Body of pancreas (tissue), 4 donors: ENCODE data around the gene KIFAP3. TPM values are rescaled to one million over a fixed set of nuclear protein-coding genes. Genes with fewer than 3 reads are reported as not detected.
"Not testable (repeated sequence)": the region's sequence is repeated elsewhere in the genome, so short reads cannot be mapped to it uniquely, and the experiment has no call there.

ENCODE experiments used
- ATAC-seq: fragments of 150-250 bp; one replicate; pipeline ENCODE4 v1.9.1; 2016
- DNase-seq, 4 donors: peaks; one replicate each; pipeline ENCODE4 v3.0.0-alpha.2; 2019
- H3K27ac ChIP-seq, 4 donors: fragments of 200-600 bp; sonication (generic); 1 replicate in 3 of 4; 2 replicates in 1 of 4; pipeline versions ENCODE4 v1.5.1 to v1.6.1; 2016 to 2019; ENCODE audit warnings: mild to moderate bottlenecking in 1 of 4, mixed read lengths in 1 of 4, moderate library complexity in 1 of 4
- H3K27me3 ChIP-seq, 2 donors: fragments of 200-600 bp; sonication (generic); one replicate each; pipeline ENCODE4 v1.6.0; 2016; ENCODE audit warnings: mild to moderate bottlenecking in 1 of 2
- H3K36me3 ChIP-seq, 2 donors: fragments of 200-600 bp; sonication (generic); replicated peaks in 1 of 2; 2 replicates each; pipeline ENCODE4 v1.5.1; 2016; ENCODE audit warnings: low read depth in 2 of 2; ENCODE audit not compliant: insufficient read depth in 1 of 2
- H3K4me1 ChIP-seq: fragments of 200-600 bp; sonication (generic); one replicate; pipeline ENCODE4 v1.6.0; 2016
- H3K4me3 ChIP-seq, 2 donors: fragments of 200-600 bp; sonication (generic); 1 replicate in 1 of 2; 2 replicates in 1 of 2; pipeline ENCODE4 v1.5.1; 2016 to 2019
- H3K9me3 ChIP-seq, 3 donors: fragments of 200-600 bp; sonication (generic); 1 replicate in 2 of 3; 2 replicates in 1 of 3; pipeline ENCODE4 v1.5.1; 2016
- CTCF ChIP-seq, 7 experiments: fragments of 450-650 bp in 4 of 7; fragments of 200-600 bp in 3 of 7; sonication (generic) in 3 of 7; IDR thresholded peaks; one replicate each; pipeline ENCODE4 v1.5.1; 2016 to 2019; ENCODE audit warnings: antibody characterized with exemption in 7 of 7
- POLR2A ChIP-seq, 3 donors: fragments of 450-650 bp; IDR thresholded peaks; one replicate each; pipeline ENCODE4 v1.6.1; 2016; ENCODE audit warnings: antibody characterized with exemption in 3 of 3, mild to moderate bottlenecking in 2 of 3
- WGBS, 2 donors: methylation state at CpG; one replicate each; pipeline ENCODE4 v1.1.5; 2017; 5-methylcytosine and 5-hydroxymethylcytosine counted together
- intact Hi-C: fragments of 100-400 bp; cut with DNase I; formaldehyde crosslinking; loops from one replicate; pipeline ENCODE4 v1.15.1; 2023
- total RNA-seq, 2 donors: library from RNA; depleted of rRNA; stranded (reverse); fragments of >200 nt; gene quantifications; one replicate each; pipeline ENCODE4 v1.1.0, GENCODE V29; 2016

KIFAP3 gene
- 10 to 100 TPM in 1 of 2 donors, 1 to 10 TPM in 1; 9.6 to 16.9 TPM for total RNA-seq

DNA sequence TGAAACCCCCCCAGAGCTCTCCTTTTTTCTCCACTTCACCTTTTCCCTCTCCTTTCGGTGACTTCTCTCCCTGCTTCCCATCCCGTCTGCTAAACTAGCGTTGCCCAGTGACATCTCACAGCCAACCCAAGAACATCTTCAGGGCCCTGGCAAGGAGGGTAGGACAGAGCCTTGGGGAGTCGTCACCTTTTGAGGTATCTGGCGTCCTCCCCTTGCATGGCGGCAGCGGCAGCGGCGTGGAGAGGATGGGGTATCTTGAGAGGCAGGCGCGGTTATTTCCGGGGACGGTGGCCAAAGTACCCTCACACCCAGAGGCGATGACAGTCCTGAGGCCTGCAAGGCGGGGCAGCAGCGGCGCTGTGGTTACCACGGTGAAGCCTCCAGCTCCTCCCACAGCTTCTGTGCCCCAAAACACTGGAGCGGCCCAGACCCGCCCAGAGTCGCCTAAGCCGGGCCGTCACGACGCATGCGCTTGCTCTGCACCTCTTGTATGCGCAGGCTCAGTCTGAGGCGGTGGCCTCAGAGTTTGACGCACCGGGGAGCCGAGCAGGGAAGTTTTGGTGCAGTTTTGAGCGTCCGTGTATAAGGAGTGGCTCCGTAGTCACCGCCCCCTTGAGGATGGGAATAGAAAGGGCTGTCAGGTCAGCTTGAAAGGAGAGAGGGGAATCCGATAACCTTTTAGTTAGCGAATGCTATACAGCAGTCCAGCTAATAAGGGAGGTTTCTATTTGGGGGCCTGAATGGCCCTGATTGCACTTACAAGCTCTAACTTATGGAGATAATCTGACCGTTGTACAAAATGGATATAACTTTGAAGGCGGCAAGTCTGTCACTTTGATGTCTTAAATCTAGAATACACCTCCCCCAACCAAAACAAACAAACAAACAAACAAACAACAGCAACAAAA lies at the start of gene KIFAP3:
Gene KIFAP3, minus strand, starts transcription at position 446 of the 908 bp plus-strand sequence. Its CDS starts 228 bp downstream, at position 218.
- DNase-seq (peak; percentile 96 to 99 (median 98)), ATAC-seq (peak; percentile 100)
- Histone ChIP-seq H3K27ac (peak within 1 kb of the TSS; percentile 54 to 80 (median 76)), H3K4me1 (peaks cover 23% of the 10 kb centered on the region), H3K4me3 (peak within 1 kb of the TSS; percentile 57 to 75), H3K9me3 (no peaks in the 10 kb centered on the region), H3K36me3 (no peaks in the 10 kb centered on the region), H3K27me3 (no peaks in the 10 kb centered on the region)
- WGBS, 2 donors: 1 to 2% methylated on average over 21 to 39 of the region's 39 CpGs
- intact Hi-C loops: no loop called here
- TF ChIP-seq POLR2A (IDR thresholded peaks at IDR 0.05) (peak; percentile 30 to 76 (median 75)), CTCF (IDR thresholded peaks at IDR 0.05) (peak; percentile 18 to 76 (median 70))

- DNase-seq: no peak
- Histone ChIP-seq H3K27me3 (no peaks in the 10 kb centered on the region), H3K27ac (no peak overlapping the region), H3K36me3 (no peaks in the 10 kb centered on the region), H3K4me1 (no peaks in the 10 kb centered on the region), H3K4me3 (no peak overlapping the region), H3K9me3 (no peaks in the 10 kb centered on the region)
- 77 to 89% methylated on average over 6 of the region's 6 CpGs for WGBS, 2 donors
- intact Hi-C loops: no loop called here
- no peak for ATAC-seq
- TF ChIP-seq POLR2A (IDR thresholded peaks at IDR 0.05) (no peak), CTCF (IDR thresholded peaks at IDR 0.05) (no peak)
Observed at GRCh38 chr1:170122366-170122765, 47.9 kb upstream of the KIFAP3 start.

GRCh38 chr1:170114906-170115305 lies 40.4 kb upstream of the KIFAP3 start:
- no peak for ATAC-seq
- no peaks in the 10 kb centered on the region for H3K27me3 ChIP-seq
- 61 to 77% methylated on average over 2 of the region's 2 CpGs for WGBS, 2 donors

DNA sequence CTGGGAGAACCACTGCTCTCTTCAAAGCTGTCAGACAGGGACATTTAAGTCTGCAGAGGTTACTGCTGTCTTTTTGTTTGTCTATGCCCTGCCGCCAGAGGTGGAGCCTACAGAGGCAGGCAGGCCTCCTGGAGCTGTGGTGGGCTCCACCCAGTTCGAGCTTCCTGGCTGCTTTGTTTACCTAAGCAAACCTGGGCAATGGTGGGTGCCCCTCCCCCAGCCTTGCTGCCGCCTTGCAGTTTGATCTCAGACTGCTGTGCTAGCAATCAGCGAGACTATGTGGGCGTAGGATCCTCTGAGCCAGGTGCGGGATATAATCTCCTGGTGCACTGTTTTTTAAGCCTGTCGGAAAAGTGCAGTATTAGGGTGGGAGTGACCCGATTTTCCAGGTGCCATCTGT lies 38.6 kb upstream of the KIFAP3 start:
- WGBS, 2 donors: 77 to 79% methylated on average over 6 to 8 of the region's 8 CpGs
- H3K27me3 ChIP-seq, ATAC-seq, DNase-seq, H3K4me1 ChIP-seq, H3K27ac ChIP-seq, H3K9me3 ChIP-seq, H3K36me3 ChIP-seq, intact Hi-C loops, H3K4me3 ChIP-seq: not testable (repeated sequence)

More at GRCh38 chr1:170114906-170115305, 40.4 kb upstream of the KIFAP3 start:
- intact Hi-C loops: no loop called here
- H3K9me3 ChIP-seq: no peaks in the 10 kb centered on the region
- no peak overlapping the region for H3K4me3 ChIP-seq
- no peak overlapping the region for H3K27ac ChIP-seq
- DNase-seq: no peak
- TF ChIP-seq CTCF (IDR thresholded peaks at IDR 0.05): no peak
- TF ChIP-seq POLR2A (IDR thresholded peaks at IDR 0.05): no peak
- no peaks in the 10 kb centered on the region for H3K4me1 ChIP-seq
- no peaks in the 10 kb centered on the region for H3K36me3 ChIP-seq

DNA sequence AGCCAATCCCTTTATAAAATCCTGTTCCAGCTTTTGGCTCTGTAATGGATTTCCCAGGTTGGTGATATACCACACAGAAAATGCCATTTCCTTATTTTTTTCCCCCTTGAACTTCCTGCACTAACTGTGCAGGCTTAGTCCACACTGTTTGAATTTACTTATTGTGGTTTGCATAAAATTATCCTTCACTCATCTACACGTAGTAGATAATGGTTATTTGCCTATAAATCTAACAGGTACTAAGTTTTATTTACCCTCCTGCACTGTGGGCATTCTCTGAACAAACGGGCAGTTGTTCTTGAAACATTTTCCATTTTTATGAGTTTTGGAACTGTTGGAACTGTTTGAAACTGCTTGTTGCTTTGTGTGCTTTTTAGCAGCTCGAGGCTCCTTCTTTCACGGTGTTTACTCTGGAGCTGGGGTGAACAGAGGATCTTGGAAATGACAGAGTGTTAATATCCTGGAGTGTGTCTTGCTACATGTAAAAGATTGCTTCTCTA lies 23.0 kb upstream of the KIFAP3 start:
- H3K9me3 ChIP-seq: peaks cover 0 to 6% (median 0%) of the 10 kb centered on the region in 3 donors
- H3K27ac ChIP-seq: no peak overlapping the region
- no peak for ATAC-seq
- 4% methylated on average over 4 of the region's 4 CpGs for WGBS, 2 donors
- DNase-seq: no peak
- H3K27me3 ChIP-seq: no peaks in the 10 kb centered on the region
- no peak overlapping the region for H3K4me3 ChIP-seq
- TF ChIP-seq CTCF (IDR thresholded peaks at IDR 0.05) (no peak), POLR2A (IDR thresholded peaks at IDR 0.05) (no peak)
- H3K4me1 ChIP-seq: no peaks in the 10 kb centered on the region
- intact Hi-C loops: no loop called here
- no peaks in the 10 kb centered on the region for H3K36me3 ChIP-seq
